Loucy (cell line): ENCODE measurements around the gene MEF2A.

ENCODE experiments used
- H2AFZ ChIP-seq: fragments of 200-600 bp; sonication (generic); 2 replicates; pipeline ENCODE4 v1.6.0; 2016; ENCODE audit warnings: antibody characterized with exemption, mild to moderate bottlenecking, low read length, moderate library complexity
- H3F3A ChIP-seq: fragments of 200-600 bp; 2 replicates; pipeline ENCODE4 v1.6.0; 2016; ENCODE audit warnings: antibody characterized with exemption, low read depth, mild to moderate bottlenecking
- H3K27me3 ChIP-seq: fragments of 200-600 bp; sonication (generic); 2 replicates; pipeline ENCODE4 v1.6.1; 2014; ENCODE audit warnings: low read length, mild to moderate bottlenecking; ENCODE audit not compliant: insufficient read depth, poor library complexity, severe bottlenecking
- H3K36me3 ChIP-seq: fragments of 200-600 bp; sonication (generic); 2 replicates; pipeline ENCODE4 v1.6.1; 2016; ENCODE audit warnings: low read length; ENCODE audit not compliant: insufficient read depth
- H3K4me1 ChIP-seq: fragments of 200-600 bp; sonication (generic); 2 replicates; pipeline ENCODE4 v1.5.1; 2014; ENCODE audit warnings: low read length, mild to moderate bottlenecking; ENCODE audit not compliant: insufficient read depth, poor library complexity, severe bottlenecking
- H3K4me2 ChIP-seq: fragments of 200-600 bp; sonication (generic); 2 replicates; pipeline ENCODE4 v1.6.0; 2014; ENCODE audit warnings: antibody characterized with exemption, low read length, low read depth, mild to moderate bottlenecking; ENCODE audit not compliant: poor library complexity, severe bottlenecking
- H3K4me3 ChIP-seq: fragments of 200-600 bp; sonication (generic); 2 replicates; pipeline ENCODE4 v1.5.1; 2014; ENCODE audit warnings: low read length, mild to moderate bottlenecking, mixed read lengths; ENCODE audit not compliant: poor library complexity, severe bottlenecking
- H3K79me2 ChIP-seq: fragments of 200-600 bp; sonication (generic); 2 replicates; pipeline ENCODE4 v1.6.1; 2014; ENCODE audit warnings: low read length; ENCODE audit not compliant: insufficient read depth
- H3K9ac ChIP-seq: fragments of 200-600 bp; sonication (generic); 2 replicates; pipeline ENCODE4 v1.6.0; 2014; ENCODE audit warnings: mild to moderate bottlenecking, low read depth, low read length, moderate library complexity; ENCODE audit not compliant: poor library complexity, severe bottlenecking
- H3K9me2 ChIP-seq: fragments of 200-600 bp; sonication (generic); replicated peaks from 2 replicates; pipeline ENCODE4 v1.6.1; 2016; ENCODE audit warnings: low read depth, low read length, mixed read lengths
- H3K9me3 ChIP-seq: fragments of 200-600 bp; sonication (generic); 2 replicates; pipeline ENCODE4 v1.6.1; 2014; ENCODE audit warnings: mild to moderate bottlenecking, antibody characterized with exemption, low read length, low read depth; ENCODE audit not compliant: insufficient read depth
- H4K20me1 ChIP-seq: fragments of 200-600 bp; sonication (generic); 2 replicates; pipeline ENCODE4 v1.6.0; 2014; ENCODE audit warnings: antibody characterized with exemption, low read length, mild to moderate bottlenecking; ENCODE audit not compliant: insufficient read depth, poor library complexity, severe bottlenecking
- CTCF ChIP-seq: fragments of 200-600 bp; sonication (generic); conservative IDR thresholded peaks from 2 replicates; pipeline ENCODE4 v1.5.1; 2014; ENCODE audit warnings: mild to moderate bottlenecking, antibody characterized with exemption, low read length
- EZH2phosphoT487 ChIP-seq: fragments of 200-600 bp; IDR thresholded peaks from 2 replicates; pipeline ENCODE4 v1.6.1; 2018; ENCODE audit warnings: antibody characterized with exemption, mild to moderate bottlenecking, moderate library complexity, borderline replicate concordance

The MEF2A gene

DNA sequence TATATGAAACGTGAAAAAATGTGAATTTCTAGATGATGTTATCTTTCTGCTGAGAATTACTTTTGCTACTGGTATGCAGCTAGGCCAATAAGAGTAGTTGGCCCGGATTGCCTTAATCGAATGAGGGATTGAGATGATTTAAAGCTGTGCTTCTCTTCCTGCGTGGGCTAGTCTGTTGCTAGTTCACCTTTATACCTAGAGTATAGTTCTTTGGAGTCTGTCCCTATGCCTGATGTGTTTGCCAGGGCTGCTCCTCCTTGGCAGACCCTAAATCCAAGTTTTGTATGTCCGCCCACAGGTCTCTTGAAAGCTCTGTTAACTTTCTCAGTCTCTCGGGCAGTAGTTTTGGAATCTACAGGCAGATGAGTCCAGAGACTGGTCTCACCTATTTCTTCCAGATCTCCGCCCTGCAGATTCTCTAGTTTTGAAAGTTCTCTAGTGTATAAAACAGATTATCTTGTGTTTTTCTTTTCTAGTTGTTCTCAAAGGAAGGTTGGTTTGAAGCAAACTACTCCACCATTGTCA is 64.9 kb downstream of the MEF2A start:
- H3K4me2 ChIP-seq: peak overlapping the region; percentile 34

DNA sequence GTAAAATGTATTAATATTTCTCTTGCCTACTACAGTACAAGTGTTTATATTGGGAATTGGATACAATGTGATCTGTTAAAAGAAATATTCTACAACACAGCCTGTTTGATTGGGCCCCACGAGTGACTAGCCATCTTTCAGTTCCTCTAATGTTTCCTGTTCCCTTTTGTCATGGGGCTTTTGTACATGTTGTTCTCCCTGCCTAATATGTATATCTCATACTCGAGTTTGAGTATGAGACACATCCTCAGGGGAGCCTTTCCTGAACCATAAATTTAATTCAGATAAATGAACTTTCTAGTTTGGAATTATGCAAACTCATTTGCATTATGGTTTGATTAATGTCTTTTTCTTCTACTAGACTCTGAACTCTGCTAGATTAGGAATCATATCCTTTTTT is 65.5 kb downstream of the MEF2A start:
- peaks cover 33% of the 10 kb centered on the region for H3K36me3 ChIP-seq

More for the DNA sequence above, 64.9 kb downstream of the MEF2A start:
- Histone ChIP-seq H4K20me1 (peaks cover 19% of the 10 kb centered on the region), H2AFZ (no peak overlapping the region), H3K27me3 (no peaks in the 10 kb centered on the region), H3F3A (no peaks in the 10 kb centered on the region), H3K9me2 (no peaks in the 10 kb centered on the region), H3K9me3 (no peaks in the 10 kb centered on the region), H3K4me1 (peaks cover 20% of the 10 kb centered on the region), H3K4me3 (peak overlapping the region; percentile 12), H3K79me2 (peaks cover 78% of the 10 kb centered on the region), H3K36me3 (peaks cover 27% of the 10 kb centered on the region), H3K9ac (no peak overlapping the region)
- TF ChIP-seq CTCF (no peak), EZH2phosphoT487 (no peak)

GRCh38 chr15:99632521-99632920 is 66.7 kb downstream of the MEF2A start:
- Histone ChIP-seq H3K36me3 (peaks cover 36% of the 10 kb centered on the region), H3K4me2 (no peak overlapping the region)

More for the DNA sequence above, 65.5 kb downstream of the MEF2A start:
- H3K27me3 ChIP-seq: no peaks in the 10 kb centered on the region
- no peak overlapping the region for H3K9ac ChIP-seq
- peaks cover 77% of the 10 kb centered on the region for H3K79me2 ChIP-seq
- no peaks in the 10 kb centered on the region for H3F3A ChIP-seq
- H3K4me3 ChIP-seq: peak overlapping the region; percentile 12
- H3K9me3 ChIP-seq: peaks cover 4% of the 10 kb centered on the region; the same call in 1 of the 2 replicates
- H2AFZ ChIP-seq: no peak overlapping the region
- TF ChIP-seq CTCF (no peak), EZH2phosphoT487 (no peak)
- peaks cover 19% of the 10 kb centered on the region for H4K20me1 ChIP-seq
- peaks cover 20% of the 10 kb centered on the region for H3K4me1 ChIP-seq
- H3K9me2 ChIP-seq: no peaks in the 10 kb centered on the region
- peak overlapping the region; percentile 34 for H3K4me2 ChIP-seq

More at GRCh38 chr15:99632521-99632920, 66.7 kb downstream of the MEF2A start:
- H4K20me1 ChIP-seq: peaks cover 19% of the 10 kb centered on the region
- no peak overlapping the region for H3K4me3 ChIP-seq
- TF ChIP-seq CTCF (no peak), EZH2phosphoT487 (no peak)
- no peaks in the 10 kb centered on the region for H3K9me2 ChIP-seq
- no peaks in the 10 kb centered on the region for H3K27me3 ChIP-seq
- H3K9me3 ChIP-seq: peaks cover 11% of the 10 kb centered on the region; the same call in 1 of the 2 replicates
- peaks cover 76% of the 10 kb centered on the region for H3K79me2 ChIP-seq
- H3K4me1 ChIP-seq: peaks cover 20% of the 10 kb centered on the region
- no peak overlapping the region for H3K9ac ChIP-seq
- H3F3A ChIP-seq: no peaks in the 10 kb centered on the region
- H2AFZ ChIP-seq: no peak overlapping the region
